Embryonic facial prominence (tissue), 1 donor: ENCODE data around the gene EXT2.

Experiments
- DNase-seq: peaks from one replicate; pipeline ENCODE4 v3.0.0-alpha.2; 2016; ENCODE audit errors: extremely low spot score

EXT2 gene

DNA sequence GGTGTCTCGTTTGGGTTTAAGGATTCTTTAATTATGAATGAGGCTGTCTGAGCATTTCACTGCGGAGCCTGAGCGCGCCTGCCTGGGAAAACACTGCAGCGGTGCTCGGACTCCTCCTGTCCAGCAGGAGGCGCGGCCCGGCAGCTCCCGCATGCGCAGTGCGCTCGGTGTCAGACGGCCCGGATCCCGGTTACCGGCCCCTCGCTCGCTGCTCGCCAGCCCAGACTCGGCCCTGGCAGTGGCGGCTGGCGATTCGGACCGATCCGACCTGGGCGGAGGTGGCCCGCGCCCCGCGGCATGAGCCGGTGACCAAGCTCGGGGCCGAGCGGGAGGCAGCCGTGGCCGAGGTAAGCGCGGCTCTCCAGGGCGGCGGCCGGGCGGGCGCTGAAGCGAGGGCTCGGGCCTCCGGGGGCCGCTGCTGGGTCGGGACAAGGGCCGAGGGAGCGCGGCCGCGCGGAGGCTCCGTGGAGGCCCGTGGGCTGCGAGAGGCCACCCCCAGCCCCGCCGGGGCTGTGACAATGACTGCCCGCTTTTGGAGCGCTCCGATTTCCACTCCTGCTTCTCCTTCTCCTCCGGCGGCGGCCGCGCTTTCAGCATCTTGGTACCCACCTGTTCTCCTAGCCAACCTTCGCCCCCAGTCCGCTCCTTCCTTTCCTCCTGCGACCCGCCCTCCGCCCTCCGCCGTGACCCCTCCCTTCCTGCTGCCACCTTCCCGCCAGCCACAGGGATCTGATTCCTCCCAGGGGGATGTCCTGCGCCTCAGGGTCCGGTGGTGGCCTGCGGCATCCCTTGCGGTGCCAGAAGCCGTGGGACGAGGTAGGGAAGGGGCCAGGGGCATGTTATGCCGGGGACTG is at the start of gene EXT2:
Gene EXT2 (plus strand): TSS at position 173 of the 854 bp plus-strand sequence. CDS start 12,035 bp downstream, outside the sequence.
- peak; percentile 48 for DNase-seq

DNA sequence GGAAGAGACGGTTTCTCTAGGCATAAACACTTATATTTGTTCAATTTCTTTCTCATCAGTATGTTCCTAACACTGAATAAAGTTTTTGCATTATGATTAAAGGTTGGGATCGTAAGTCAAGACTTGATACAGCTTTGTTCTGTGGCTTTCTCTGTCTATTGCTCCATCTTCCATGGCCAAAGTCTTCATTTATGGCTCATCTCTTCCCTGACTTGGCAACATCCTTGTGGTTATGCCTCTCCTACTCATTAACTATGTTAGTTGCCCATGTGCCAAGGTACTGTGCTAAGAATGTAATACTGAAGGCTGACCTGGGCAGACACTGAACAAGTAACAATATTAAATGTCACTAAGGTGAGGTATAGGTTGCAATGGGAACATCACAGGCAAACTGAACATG is 49.3 kb upstream of the EXT2 start:
- DNase-seq = no peak

DNA sequence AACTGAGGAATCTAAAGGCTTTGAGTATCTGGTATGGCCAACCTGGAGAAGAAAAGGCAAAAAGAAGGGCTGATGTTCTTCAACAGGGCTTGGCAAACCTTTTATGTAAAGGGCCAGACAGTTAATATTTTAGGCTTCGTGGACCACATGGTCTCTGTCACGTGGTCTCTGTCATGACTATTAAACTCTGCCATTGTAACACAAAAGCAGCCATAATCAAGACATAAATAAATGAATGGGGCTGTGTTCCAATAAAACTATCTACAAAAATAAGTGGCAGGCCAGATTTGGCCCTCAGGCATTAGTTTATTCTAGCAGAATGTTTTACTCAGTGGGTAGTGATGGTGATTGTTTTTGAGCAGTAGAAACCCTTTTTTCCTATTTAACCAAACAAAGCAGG is 48.2 kb upstream of the EXT2 start:
- DNase-seq = no peak

DNA sequence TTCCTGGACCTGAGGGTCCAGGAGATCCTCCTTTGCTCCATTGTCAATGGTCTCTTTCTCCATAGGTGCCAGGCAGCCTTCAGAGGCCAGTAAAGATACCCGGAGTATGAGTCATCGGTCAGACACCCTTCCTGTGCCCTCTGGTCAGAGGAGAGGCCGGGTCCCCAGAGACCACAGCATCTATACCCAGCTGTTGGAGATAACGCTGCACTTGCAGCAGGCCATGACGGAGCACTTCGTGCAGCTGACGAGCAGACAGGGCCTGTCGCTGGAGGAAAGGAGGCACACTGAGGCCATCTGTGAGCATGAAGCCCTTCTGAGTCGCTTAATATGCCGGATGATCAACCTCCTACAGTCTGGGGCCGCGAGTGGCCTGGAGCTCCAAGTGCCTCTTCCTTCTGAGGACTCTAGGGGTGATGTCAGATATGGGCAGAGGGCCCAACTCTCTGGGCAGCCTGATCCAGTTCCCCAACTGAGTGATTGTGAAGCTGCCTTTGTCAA is 47.5 kb upstream of the EXT2 start, which contains the start of gene ACCSL:
Gene ACCSL (plus strand): TSS at position 51 of the 501 bp plus-strand sequence. CDS start 56 bp downstream, at position 107.
- DNase-seq = no peak

DNA sequence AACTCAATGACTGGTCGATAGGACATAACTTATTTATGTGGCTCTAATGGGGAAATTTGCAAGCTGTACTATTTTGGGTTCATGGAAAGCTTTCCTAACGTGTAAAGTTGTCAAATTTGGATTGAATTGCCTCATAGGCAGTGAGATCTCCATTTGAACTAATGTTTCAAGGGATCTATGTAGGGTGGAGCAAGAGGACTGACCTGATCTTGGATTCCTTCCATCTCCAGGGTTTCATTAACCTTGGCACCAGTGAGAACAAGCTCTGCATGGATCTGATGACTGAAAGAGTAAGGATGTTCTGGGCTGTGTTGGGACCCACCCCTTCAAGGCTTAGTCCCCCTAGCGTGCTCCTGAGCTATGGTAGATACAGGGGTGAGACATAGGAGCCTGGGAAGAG is 45.6 kb upstream of the EXT2 start:
- DNase-seq = no peak

DNA sequence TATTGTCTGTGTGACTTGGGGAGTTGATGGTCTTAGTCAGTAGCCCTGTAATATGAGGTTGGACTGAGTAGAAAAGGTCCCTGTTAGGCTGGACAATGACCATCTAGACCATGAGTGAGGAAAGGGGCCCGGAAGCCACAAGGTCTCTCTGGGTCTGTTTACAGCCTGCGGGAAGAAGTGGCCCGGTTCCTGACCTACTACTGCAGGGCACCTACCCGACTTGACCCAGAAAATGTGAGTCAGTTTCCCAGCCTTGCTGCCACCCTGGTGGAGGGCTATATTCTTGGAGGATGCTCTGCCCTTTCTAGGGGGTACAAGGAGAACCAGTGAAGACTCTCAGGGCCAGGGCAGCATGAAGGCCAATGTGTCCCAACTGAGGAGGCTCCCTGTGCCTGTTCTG is 44.3 kb upstream of the EXT2 start:
- no peak for DNase-seq

DNA sequence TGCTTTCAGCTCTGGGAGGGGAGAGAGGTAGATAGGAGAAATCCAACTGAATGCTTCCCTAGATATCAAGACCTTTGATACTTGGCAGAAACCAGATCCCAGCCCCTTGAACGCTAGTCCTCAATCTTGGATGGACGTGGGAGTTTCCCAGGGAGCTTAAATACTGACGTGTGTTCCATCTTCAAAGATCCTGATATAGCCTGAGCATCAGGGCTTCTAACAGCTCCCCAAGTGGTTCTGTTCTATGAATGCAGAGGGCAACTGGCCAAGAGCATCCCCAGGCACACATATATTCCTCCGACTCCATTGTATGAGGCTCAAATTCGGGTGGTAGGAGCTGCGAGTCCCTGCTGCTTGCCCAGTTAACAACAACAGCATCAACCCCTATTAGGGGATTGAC is 38.1 kb upstream of the EXT2 start:
- no peak for DNase-seq

DNA sequence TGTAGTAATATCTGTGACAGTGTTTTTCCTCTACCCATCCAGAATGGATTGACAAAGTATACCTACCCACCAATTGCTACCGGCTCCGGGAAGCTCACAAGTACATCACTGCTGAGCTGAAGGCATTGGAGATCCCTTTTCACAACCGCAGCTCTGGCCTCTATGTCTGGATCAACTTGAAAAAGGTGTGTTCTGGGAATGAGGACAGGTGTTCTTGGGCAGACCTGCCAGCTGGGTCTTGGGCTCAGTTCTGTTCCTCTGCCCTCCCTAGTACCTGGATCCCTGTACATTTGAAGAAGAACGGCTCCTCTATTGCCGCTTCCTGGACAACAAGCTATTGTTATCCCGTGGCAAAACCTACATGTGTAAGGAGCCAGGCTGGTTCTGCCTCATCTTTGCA is 37.2 kb upstream of the EXT2 start:
- no peak for DNase-seq

DNA sequence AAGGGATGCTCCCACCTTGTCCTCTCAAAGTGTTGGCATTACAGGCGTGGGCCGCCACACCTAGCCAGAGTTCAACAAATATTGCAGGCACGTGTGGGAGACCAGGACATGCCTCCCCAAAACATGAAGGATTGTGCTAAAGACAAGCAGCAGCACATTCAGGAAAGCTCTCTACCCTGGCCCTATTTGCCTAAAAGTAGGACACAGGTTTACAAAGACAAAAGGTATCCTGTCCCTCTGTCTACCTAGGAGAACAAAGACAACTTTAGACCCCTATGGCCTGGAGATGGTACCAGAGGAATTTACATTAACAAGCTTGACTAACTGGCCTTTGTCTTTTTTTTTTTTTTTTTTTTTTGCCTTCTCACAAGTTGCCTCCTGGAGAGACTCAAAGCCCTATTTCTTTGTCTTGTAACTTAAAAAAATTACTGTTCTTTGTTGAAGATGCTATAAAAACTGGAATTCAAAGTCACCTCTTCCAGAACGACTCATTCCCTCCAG is 30.3 kb upstream of the EXT2 start:
- DNase-seq = no peak

DNA sequence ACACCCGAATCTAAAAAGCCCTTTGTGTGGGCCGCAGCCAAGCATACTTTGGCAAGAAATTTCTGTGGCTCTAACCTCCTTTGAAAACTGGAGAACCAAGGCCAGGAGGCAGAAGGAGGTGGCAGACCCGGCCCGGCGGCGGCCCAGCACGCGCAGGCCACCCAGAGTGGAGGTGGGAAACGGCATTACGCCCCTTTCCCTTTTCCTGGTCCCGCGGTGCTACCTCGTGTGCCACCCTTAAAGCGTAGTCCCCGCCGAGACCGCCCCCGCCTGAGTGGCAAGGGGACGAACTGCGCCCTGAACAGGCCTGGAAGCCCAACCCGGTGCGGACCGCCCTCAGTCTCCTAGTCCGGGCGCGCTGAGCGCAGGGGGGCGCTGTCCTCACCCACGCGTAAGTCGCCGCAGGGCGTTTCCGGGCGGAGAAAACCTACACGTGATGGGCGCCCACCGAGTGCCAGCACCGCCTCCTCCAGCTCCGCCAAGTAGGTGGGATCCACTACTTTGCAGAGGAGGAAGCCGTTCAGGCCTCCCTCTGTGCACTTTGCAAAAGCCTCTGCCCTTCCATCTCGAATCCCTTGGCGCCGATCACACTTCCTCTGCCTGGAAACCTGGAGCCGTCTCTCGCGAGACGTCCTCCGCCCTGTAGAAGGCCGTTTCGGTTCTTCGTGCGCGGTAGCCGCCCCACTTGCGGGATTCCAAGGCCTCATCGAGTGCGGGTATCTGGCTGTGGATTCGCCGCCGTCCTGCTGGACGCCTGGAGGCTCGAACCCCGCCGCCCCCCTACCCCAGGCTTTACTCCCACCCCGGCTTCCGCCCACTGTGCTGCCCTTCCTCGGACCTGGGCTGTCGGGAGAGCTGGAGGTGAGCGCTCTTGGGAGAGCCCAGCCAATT is 29.4 kb upstream of the EXT2 start, which contains the start of gene ACCS:
Gene ACCS (plus strand): TSS at position 430 of the 891 bp plus-strand sequence. CDS start 1,358 bp downstream, outside the sequence.
- DNase-seq = peak; percentile 79

DNA sequence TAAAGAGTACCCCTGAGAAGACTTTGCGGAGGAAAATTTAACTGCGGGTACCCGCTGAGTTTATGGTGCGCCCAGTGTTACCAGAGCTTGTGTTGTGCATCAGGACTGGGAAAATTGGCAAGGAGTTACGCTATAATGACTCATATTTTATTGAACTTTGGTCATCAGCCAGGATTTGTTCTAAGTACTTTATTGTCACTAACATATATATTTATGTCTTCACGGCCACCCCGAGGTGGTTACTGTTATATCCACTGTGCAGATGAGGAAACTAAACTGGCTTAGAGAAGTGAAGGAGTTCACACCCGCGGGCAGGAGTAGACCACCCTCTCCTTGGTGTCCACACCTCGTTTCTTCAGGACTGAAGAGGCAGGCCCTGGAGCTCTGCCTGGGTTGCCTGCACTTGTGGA is 28.7 kb upstream of the EXT2 start:
- DNase-seq = no peak

DNA sequence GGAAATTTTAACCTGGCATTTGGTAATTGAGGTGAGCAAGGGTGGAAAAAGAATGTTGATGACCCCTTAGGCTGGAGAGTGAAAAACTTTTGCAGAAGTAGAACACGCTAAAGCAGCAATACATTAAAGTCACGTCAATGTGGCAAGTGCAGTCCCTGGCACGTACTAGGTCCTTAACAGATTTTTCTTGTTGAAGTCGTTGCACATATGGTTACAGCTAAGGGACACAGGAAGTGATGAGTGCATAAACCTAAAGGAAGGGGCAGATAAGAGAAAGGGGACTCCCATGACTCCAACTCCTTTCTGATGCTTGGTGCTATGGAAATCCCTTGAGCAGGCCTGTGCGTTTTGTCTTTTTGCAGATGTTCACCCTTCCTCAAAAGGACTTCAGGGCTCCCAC is 28.2 kb upstream of the EXT2 start:
- DNase-seq = no peak

DNA sequence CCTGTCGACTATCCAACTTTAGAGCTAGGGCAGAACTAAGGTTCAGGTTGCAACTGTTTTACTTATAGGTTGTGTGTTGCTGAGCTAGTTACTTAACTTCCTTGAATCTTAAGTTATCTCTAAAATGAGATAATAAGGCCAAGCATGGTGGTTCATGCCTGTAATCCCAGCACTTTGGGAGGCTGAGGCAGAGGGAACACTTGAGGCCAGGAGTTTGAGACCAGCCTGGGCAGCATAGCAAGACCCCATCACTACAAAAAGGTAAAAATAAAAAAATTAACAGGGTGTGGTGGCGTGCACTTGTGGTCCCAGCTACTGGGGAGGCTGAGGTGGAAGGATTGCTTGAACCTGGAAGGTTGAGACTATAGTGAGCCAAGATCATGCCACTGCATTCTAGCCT is 27.3 kb upstream of the EXT2 start:
- no peak for DNase-seq

DNA sequence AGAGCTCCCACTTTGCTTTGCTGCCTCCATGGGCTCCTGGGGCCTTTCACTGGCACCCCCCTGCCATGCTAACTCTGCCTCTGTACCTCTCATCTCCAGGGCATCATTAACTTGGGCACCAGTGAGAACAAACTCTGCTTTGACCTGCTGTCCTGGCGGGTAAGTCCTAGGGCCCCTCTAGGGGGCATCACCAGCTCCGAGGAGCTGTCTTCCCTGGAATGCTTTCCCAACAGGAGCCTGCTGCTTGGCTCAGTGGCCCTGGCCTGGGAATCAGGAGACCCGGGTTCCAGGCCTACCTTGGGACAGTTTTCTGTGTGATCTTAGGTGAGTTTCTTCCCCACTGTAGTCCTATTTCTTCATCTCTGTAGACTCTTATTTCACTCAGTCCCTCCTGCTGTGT is 24.3 kb upstream of the EXT2 start:
- DNase-seq = no peak

DNA sequence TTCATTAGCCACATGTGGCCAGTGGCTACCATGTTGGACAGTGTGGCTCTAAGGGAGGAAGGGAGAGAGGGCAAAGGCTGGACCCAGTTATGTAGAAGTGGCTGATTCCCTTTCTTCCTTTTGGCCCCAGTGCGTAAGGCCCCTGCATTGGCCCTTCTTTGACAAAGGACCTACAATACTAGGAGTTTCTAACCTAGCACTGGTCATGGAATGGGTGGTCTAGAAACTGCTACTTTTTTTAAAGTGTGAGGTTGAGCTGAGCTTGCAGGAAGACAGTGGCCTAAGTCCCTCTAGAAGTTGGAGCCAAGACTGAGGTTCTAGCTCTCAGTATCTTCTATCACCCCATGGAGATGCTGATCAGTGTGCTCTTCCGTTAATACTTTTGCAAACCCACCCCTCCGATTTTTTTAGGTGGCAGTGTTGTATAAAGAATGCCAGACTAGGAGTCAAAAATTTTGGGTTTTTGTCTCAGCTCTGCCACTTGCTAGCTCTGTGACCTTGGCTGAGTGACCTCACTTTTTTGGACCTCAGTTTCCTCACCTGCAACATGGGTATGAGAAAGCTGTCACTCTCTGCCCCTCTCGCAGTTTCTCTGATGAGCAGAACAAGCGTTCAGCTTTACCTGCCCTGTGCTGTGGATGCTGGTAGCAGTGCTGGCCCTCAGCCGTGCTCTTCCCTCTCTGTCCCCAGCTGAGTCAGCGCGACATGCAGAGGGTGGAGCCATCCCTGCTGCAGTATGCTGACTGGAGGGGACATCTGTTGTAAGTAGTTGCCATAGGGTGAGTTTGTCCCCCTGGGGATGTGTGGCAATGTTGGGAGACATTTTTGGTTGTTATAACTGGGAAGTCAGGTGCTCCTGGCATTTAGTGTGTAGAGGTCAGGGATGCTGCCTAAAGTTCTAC is 22.5 kb upstream of the EXT2 start:
- no peak for DNase-seq

DNA sequence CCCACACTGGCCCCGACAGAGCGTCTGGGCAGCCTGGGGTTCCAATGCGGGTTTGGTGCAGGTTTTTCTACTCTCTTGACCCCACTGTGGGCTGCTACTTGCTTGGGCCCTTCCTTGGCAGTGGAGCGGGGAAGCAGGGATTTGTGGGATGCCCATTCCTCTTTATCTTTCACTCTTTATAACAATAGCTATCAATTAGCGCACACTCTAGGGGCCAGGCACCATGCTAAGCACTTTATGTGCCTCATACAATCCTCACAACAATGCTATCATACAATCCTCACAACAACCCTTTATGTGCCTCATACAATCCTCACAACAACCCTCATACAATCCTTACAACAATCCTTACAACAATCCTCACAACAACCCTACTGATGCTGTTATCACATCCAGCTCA is 16.7 kb upstream of the EXT2 start:
- DNase-seq = no peak

DNA sequence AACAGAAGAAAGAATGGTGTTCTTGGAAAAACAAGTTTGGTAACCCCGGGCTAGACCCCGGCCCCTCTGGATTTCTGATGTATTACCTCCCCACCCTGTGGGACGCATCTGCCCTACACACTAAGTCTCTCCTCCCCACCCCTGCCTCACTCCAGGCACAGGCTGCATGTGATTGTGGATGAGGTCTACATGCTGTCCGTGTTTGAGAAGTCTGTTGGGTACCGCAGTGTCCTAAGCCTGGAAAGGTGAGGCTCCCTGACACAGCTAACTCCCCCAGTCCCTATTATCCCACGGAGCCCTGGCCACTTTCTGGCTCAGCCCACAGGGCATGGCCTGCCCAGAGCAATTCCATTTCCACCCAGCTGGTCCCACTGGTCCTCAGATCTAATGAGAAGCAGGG is 16.1 kb upstream of the EXT2 start:
- DNase-seq = no peak

DNA sequence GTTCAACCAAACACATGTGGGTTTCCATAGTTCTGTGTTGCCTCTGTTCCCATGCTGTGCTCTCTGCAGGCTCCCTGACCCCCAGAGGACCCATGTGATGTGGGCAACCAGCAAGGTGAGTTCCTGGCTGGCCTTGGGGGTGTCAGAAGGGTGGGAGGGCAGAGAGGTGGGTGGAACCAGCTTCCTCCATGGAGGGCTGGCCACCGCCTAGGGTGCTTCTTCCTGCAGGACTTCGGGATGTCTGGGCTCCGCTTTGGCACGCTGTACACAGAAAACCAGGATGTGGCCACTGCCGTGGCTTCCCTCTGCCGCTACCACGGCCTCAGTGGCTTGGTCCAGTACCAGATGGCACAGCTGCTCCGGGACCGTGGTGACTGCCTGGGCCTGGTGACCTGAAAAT is 14.5 kb upstream of the EXT2 start:
- no peak for DNase-seq

DNA sequence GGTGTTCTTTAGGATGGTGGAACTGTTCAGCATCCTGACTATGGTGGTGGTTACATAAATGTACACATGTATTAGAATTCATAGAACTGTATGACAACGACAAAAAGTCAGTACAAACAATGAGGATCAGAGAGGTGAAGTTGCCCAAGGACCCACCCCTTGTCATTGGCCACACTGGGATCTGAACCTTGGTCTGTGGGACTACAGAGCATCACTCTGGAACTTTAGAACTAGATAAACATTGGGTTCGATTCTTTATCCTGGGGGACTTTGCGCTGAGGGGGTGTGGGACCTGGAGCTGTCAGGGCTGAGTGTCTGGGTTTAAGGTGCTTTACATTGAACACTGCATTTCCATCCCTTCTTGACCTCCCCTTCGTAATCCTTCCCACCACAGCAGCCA is 12.8 kb upstream of the EXT2 start:
- DNase-seq = no peak

DNA sequence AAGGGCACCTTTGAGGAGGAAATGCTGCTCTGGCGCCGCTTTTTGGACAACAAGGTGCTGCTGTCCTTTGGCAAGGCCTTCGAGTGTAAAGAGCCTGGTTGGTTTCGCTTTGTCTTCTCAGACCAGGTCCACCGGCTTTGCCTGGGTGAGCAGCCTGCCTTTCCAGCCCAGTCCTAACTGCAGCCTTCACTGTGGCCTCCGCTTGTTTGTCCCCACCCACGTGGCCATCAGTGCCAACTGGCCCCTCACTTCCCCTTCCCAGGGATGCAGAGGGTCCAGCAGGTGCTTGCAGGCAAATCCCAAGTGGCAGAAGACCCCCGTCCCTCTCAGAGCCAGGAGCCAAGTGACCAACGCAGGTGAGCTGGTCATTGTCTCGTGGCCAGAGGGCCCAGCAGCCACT is 12.0 kb upstream of the EXT2 start:
- DNase-seq = no peak

DNA sequence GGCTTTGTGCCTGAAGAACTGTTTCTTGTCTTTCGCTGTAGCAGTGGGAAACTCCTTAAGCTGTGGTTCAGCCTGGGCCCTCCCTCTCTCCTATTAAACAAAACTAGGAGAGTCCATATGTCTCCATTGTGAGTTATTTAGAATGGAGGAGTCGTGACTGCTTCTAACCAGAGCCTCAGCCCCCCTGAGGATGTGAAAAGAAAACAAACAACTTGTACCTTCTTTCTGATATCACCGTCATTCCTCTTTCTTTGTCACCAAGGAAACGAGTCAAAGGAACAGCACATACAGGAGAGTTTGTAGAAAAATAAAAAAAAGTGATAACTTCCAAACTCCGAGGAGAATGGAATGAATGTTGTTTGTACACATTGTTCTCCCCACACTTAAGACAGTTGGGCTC is 11.6 kb upstream of the EXT2 start:
- no peak for DNase-seq
